ENCODE results near the gene SCRN1. TPM values are rescaled to one million over a fixed set of nuclear protein-coding genes. Genes with fewer than 3 reads are reported as not detected.

Gene SCRN1
- total RNA-seq, 6 experiments from 2014 or later, result 137 to 168 (median 145) TPM

DNA sequence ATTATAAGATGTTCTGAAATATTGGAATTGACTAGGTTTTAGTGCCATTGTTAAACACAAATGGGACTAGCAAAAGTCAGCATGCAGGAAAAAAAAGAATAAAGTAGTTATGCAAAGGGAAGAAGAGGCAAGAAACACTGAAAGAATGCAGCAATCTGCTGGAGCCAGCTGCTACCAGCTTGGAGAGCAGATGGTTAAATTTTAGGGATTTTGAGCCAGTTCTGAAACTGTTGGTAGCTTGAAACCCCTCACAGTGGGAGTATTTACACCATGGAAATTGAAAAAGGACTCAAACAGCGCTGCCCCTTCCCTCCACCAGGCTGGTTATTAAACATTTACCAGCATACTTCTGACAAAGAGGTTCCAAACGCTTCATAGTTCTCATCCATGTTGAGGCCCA, 41.0 kb downstream of the SCRN1 start:
- TF ChIP-seq, protein P1, sequence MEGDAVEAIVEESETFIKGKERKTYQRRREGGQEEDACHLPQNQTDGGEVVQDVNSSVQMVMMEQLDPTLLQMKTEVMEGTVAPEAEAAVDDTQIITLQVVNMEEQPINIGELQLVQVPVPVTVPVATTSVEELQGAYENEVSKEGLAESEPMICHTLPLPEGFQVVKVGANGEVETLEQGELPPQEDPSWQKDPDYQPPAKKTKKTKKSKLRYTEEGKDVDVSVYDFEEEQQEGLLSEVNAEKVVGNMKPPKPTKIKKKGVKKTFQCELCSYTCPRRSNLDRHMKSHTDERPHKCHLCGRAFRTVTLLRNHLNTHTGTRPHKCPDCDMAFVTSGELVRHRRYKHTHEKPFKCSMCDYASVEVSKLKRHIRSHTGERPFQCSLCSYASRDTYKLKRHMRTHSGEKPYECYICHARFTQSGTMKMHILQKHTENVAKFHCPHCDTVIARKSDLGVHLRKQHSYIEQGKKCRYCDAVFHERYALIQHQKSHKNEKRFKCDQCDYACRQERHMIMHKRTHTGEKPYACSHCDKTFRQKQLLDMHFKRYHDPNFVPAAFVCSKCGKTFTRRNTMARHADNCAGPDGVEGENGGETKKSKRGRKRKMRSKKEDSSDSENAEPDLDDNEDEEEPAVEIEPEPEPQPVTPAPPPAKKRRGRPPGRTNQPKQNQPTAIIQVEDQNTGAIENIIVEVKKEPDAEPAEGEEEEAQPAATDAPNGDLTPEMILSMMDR (IDR thresholded peaks at IDR 0.05), result no peak
- peaks cover 18% of the 10 kb centered on the region for H3K4me1 Mint-ChIP-seq (ENCODE audit: low read depth)
- H3K27me3 Mint-ChIP-seq (ENCODE audit: insufficient read depth), result peaks cover 4% of the 10 kb centered on the region; the same call in 1 of the 2 replicates
- peaks cover 51% of the 10 kb centered on the region for H3K36me3 Mint-ChIP-seq (ENCODE audit: low read depth)
- no peaks in the 10 kb centered on the region for H3K9me3 Mint-ChIP-seq
- H3K4me3 Mint-ChIP-seq, result no peak overlapping the region; the same call in 1 of the 2 replicates
- DNase-seq, result no peak
- no peak overlapping the region for H3K27ac Mint-ChIP-seq

DNA sequence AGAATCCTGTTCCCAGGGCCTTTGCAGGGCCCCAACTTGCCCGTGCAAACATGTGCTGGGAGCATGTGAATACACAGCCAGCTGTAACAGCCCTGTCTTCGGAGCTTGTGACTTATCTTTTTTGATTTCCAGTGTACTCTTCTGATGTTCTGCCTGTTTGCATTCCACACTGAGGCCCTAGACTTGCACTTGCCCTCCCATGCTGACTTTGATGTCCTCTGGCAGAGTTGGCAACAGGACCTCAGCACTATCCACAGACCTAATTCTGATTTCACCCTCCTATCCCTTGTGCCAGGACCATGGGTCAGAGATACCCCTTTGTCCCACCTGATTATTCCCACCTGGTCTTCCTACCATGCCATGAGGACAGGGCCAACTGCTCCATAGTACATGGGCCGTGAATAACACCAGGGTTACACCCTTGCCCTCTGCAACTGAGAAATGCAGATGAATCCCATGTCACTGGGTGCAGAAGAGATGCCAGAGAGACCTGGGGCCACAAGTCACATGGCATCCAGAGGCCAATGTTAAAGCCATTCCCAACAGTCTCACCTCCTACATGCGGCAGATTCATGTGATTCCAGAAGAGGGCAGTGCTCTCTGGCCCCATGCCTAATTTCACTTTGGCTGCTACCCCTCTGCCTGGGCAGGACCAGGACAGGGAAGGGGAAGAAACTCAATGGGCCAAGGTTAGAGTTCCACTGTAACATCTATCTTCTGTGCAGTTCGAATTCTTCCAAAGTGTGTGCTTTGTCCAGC, 43.0 kb downstream of the SCRN1 start:
- peaks cover 18% of the 10 kb centered on the region for H3K4me1 Mint-ChIP-seq (ENCODE audit: low read depth)
- peaks cover 4% of the 10 kb centered on the region; the same call in 1 of the 2 replicates for H3K27me3 Mint-ChIP-seq (ENCODE audit: insufficient read depth)
- no peak overlapping the region for H3K4me3 Mint-ChIP-seq
- TF ChIP-seq, protein P1 (IDR thresholded peaks at IDR 0.05), result peak; percentile 66
- H3K36me3 Mint-ChIP-seq (ENCODE audit: low read depth), result peaks cover 44% of the 10 kb centered on the region
- peak overlapping the region; percentile 62 for H3K27ac Mint-ChIP-seq
- no peaks in the 10 kb centered on the region for H3K9me3 Mint-ChIP-seq
- DNase-seq, result peak; percentile 11

DNA sequence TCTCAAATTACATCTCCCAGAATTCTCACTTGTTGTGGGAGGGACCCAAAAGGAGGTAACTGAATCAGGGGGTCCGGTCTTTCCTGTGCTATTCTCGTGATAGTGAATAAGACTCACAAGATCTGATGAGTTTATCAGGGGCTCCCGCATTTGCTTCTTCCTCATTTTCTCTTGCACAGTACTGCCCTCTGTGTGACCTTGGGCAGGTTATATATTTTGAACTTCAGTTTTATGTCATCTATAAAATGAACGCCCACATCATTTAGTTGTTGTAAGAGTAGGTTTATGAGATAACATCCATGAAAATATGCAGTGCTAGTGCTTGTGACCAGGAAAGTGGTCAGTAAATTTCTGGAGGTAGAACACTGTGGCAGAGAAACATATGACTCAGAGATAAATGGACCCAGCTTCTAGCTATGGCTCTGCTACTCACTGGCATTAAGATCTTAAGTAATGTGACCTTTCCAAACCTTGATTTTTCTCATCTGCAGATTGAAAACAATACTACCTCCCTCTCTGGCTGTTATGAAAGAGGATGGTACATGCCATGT, 44.3 kb downstream of the SCRN1 start:
- peaks cover 18% of the 10 kb centered on the region for H3K4me1 Mint-ChIP-seq (ENCODE audit: low read depth)
- no peak overlapping the region for H3K4me3 Mint-ChIP-seq
- DNase-seq, result no peak
- peaks cover 4% of the 10 kb centered on the region; the same call in 1 of the 2 replicates for H3K27me3 Mint-ChIP-seq (ENCODE audit: insufficient read depth)
- peaks cover 40% of the 10 kb centered on the region for H3K36me3 Mint-ChIP-seq (ENCODE audit: low read depth)
- no peak overlapping the region for H3K27ac Mint-ChIP-seq
- H3K9me3 Mint-ChIP-seq, result no peaks in the 10 kb centered on the region
- TF ChIP-seq, protein P1 (IDR thresholded peaks at IDR 0.05), result no peak

DNA sequence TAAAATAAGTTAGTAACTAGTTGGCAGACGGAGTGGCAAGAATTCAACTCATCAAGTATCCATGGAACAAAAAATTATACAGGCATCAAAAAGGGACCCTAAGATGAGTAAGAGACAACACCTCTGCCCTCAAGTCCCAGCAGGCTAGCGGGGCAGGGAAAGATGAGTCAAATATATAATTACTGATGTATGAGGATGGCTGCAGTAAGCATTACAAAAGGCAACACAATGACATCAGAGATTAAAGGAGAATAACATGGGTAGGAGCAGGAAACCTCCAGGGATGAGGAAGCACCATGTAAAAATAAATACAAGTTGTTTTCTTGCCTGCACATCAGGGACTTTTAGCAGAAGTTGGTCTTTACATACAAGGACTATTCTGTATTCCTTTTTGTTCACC, 49.4 kb downstream of the SCRN1 start:
- DNase-seq, result no peak
- TF ChIP-seq, protein P1 (IDR thresholded peaks at IDR 0.05), result no peak
- Mint-ChIP-seq H3K4me3 (no peak overlapping the region), H3K36me3 (ENCODE audit: low read depth) (peaks cover 57% of the 10 kb centered on the region), H3K9me3 (no peaks in the 10 kb centered on the region), H3K4me1 (ENCODE audit: low read depth) (peaks cover 15% of the 10 kb centered on the region), H3K27me3 (ENCODE audit: insufficient read depth) (peaks cover 4% of the 10 kb centered on the region; the same call in 1 of the 2 replicates), H3K27ac (no peak overlapping the region)

DNA sequence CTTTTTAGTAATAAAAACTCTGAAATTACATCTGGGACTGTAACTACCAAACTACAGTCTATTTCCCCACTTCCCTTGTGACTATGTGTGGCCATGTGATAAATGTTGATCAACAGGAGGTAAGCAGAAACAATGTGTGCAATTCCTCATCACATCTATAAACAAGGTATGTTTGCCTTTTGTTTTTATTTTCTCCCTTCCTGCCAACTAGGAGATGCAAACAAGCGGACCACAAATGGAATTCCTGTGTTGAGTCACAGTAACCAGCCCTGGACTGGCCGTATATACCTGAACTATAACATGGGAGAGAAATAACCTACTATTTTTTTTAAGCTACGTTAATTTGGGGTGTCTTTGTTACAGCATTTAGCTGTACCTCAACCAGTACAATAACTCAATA, 52.5 kb downstream of the SCRN1 start:
- no peak overlapping the region for H3K27ac Mint-ChIP-seq
- DNase-seq, result no peak
- H3K27me3 Mint-ChIP-seq (ENCODE audit: insufficient read depth), result peaks cover 2% of the 10 kb centered on the region; the same call in 1 of the 2 replicates
- peaks cover 52% of the 10 kb centered on the region for H3K36me3 Mint-ChIP-seq (ENCODE audit: low read depth)
- H3K9me3 Mint-ChIP-seq, result no peaks in the 10 kb centered on the region
- TF ChIP-seq, protein P1 (IDR thresholded peaks at IDR 0.05), result no peak
- peaks cover 36% of the 10 kb centered on the region for H3K4me1 Mint-ChIP-seq (ENCODE audit: low read depth)
- no peak overlapping the region for H3K4me3 Mint-ChIP-seq
